Loucy (cell line): ENCODE results near the gene DEXI.

ENCODE experiments used
- CTCF ChIP-seq: fragments of 200-600 bp; sonication (generic); conservative IDR thresholded peaks from 2 replicates; pipeline ENCODE4 v1.5.1; 2014; ENCODE audit warnings: mild to moderate bottlenecking, antibody characterized with exemption, low read length
- EZH2phosphoT487 ChIP-seq: fragments of 200-600 bp; IDR thresholded peaks from 2 replicates; pipeline ENCODE4 v1.6.1; 2018; ENCODE audit warnings: antibody characterized with exemption, mild to moderate bottlenecking, moderate library complexity, borderline replicate concordance

DNA sequence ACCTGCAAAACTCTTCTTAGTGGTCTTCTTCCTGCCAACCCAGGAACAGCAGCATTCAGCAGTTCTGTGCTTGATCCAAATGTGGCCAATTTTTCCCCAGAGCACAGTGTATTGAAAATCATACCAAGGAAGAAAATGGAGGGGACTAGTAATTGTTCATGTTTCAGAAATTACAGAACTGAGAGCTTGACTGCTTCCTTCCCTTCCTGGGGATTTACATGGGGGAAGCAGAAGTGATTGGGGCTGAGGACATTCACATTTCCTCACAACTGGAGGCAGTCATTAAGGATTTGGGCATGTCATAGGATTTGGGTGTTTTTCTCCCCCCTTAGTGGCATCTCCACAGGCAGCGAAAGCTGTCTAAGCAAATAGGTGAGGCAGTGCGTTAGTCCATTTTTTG lies 45.5 kb downstream of the DEXI start:
- TF ChIP-seq CTCF (no peak), EZH2phosphoT487 (no peak)
